Measurements from ENCODE around the gene SPATA3. TPM values are rescaled to one million over a fixed set of nuclear protein-coding genes. Genes with fewer than 3 reads are reported as not detected.
"Not testable (repeated sequence)": the region's sequence is repeated elsewhere in the genome, so short reads cannot be mapped to it uniquely, and the experiment has no call there.

SPATA3 gene
- total RNA-seq, 1 donor from 2014 or later = not detected

- Mint-ChIP-seq H3K27ac (ENCODE audit: unreplicated experiment) (no peak overlapping the region), H3K4me3 (ENCODE audit: unreplicated experiment) (no peak overlapping the region), H3K9me3 (ENCODE audit: unreplicated experiment) (no peaks in the 10 kb centered on the region), H3K27me3 (ENCODE audit: unreplicated experiment) (peaks cover 44% of the 10 kb centered on the region), H3K4me1 (ENCODE audit: unreplicated experiment) (no peaks in the 10 kb centered on the region), H3K36me3 (ENCODE audit: unreplicated experiment) (no peaks in the 10 kb centered on the region)
- no peak for DNase-seq (ENCODE audit: extremely low spot score, unreplicated experiment)
- no peak for TF ChIP-seq CTCF (IDR thresholded peaks at IDR 0.05)
Measured at GRCh38 chr2:231018184-231018583, 22.3 kb downstream of the SPATA3 start.

GRCh38 chr2:231025059-231025458 is 29.1 kb downstream of the SPATA3 start:
- H3K4me3 Mint-ChIP-seq (ENCODE audit: unreplicated experiment); H3K4me1 Mint-ChIP-seq (ENCODE audit: unreplicated experiment); DNase-seq (ENCODE audit: extremely low spot score, unreplicated experiment); H3K27ac Mint-ChIP-seq (ENCODE audit: unreplicated experiment); H3K36me3 Mint-ChIP-seq (ENCODE audit: unreplicated experiment); H3K9me3 Mint-ChIP-seq (ENCODE audit: unreplicated experiment): not testable (repeated sequence)
- peaks cover 38% of the 10 kb centered on the region for H3K27me3 Mint-ChIP-seq (ENCODE audit: unreplicated experiment)

- Mint-ChIP-seq H3K36me3 (ENCODE audit: unreplicated experiment) (no peaks in the 10 kb centered on the region), H3K4me3 (ENCODE audit: unreplicated experiment) (no peak overlapping the region), H3K4me1 (ENCODE audit: unreplicated experiment) (no peaks in the 10 kb centered on the region), H3K27ac (ENCODE audit: unreplicated experiment) (no peak overlapping the region), H3K9me3 (ENCODE audit: unreplicated experiment) (no peaks in the 10 kb centered on the region), H3K27me3 (ENCODE audit: unreplicated experiment) (peaks cover 44% of the 10 kb centered on the region)
- no peak for DNase-seq (ENCODE audit: extremely low spot score, unreplicated experiment)
- no peak for TF ChIP-seq CTCF (IDR thresholded peaks at IDR 0.05)
Measured at GRCh38 chr2:231028889-231029288, 33.0 kb downstream of the SPATA3 start.

- H3K27me3 Mint-ChIP-seq (ENCODE audit: unreplicated experiment) = peaks cover 45% of the 10 kb centered on the region
- H3K4me1 Mint-ChIP-seq (ENCODE audit: unreplicated experiment) = no peaks in the 10 kb centered on the region
- H3K36me3 Mint-ChIP-seq (ENCODE audit: unreplicated experiment) = no peaks in the 10 kb centered on the region
- H3K4me3 Mint-ChIP-seq (ENCODE audit: unreplicated experiment) = no peak overlapping the region
- no peak for DNase-seq (ENCODE audit: extremely low spot score, unreplicated experiment)
- TF ChIP-seq CTCF (IDR thresholded peaks at IDR 0.05) = no peak
- H3K9me3 Mint-ChIP-seq (ENCODE audit: unreplicated experiment) = no peaks in the 10 kb centered on the region
- no peak overlapping the region for H3K27ac Mint-ChIP-seq (ENCODE audit: unreplicated experiment)
Measured at GRCh38 chr2:231029563-231029962, 33.6 kb downstream of the SPATA3 start.

GRCh38 chr2:231030725-231031124 is 34.8 kb downstream of the SPATA3 start:
- DNase-seq (ENCODE audit: extremely low spot score, unreplicated experiment) = no peak
- no peaks in the 10 kb centered on the region for H3K4me1 Mint-ChIP-seq (ENCODE audit: unreplicated experiment)
- H3K36me3 Mint-ChIP-seq (ENCODE audit: unreplicated experiment) = no peaks in the 10 kb centered on the region
- peaks cover 53% of the 10 kb centered on the region for H3K27me3 Mint-ChIP-seq (ENCODE audit: unreplicated experiment)
- TF ChIP-seq CTCF (IDR thresholded peaks at IDR 0.05) = no peak
- H3K9me3 Mint-ChIP-seq (ENCODE audit: unreplicated experiment) = no peaks in the 10 kb centered on the region
- H3K27ac Mint-ChIP-seq (ENCODE audit: unreplicated experiment) = no peak overlapping the region
- no peak overlapping the region for H3K4me3 Mint-ChIP-seq (ENCODE audit: unreplicated experiment)

- Mint-ChIP-seq H3K4me3 (ENCODE audit: unreplicated experiment) (no peak overlapping the region), H3K4me1 (ENCODE audit: unreplicated experiment) (no peaks in the 10 kb centered on the region), H3K27me3 (ENCODE audit: unreplicated experiment) (peaks cover 56% of the 10 kb centered on the region), H3K27ac (ENCODE audit: unreplicated experiment) (no peak overlapping the region), H3K36me3 (ENCODE audit: unreplicated experiment) (no peaks in the 10 kb centered on the region), H3K9me3 (ENCODE audit: unreplicated experiment) (no peaks in the 10 kb centered on the region)
- no peak for DNase-seq (ENCODE audit: extremely low spot score, unreplicated experiment)
- no peak for TF ChIP-seq CTCF (IDR thresholded peaks at IDR 0.05)
Measured at GRCh38 chr2:231032575-231033140, 36.7 kb downstream of the SPATA3 start.
